Tongue (tissue), 2 donors: ENCODE measurements around the gene RARRES1. TPM values are rescaled to one million over a fixed set of nuclear protein-coding genes. Genes with fewer than 3 reads are reported as not detected.

ENCODE experiments used
- DNase-seq: peaks from one replicate; pipeline ENCODE4 v3.0.0-alpha.2; 2015
- total RNA-seq: library from RNA; depleted of rRNA; stranded (reverse); fragments of >200 nt; gene quantifications from one replicate; pipeline ENCODE4 v1.2.3, GENCODE V29; 2014

RARRES1 gene
- total RNA-seq, 1 donor from 2014 or later: 5.3 TPM

DNA sequence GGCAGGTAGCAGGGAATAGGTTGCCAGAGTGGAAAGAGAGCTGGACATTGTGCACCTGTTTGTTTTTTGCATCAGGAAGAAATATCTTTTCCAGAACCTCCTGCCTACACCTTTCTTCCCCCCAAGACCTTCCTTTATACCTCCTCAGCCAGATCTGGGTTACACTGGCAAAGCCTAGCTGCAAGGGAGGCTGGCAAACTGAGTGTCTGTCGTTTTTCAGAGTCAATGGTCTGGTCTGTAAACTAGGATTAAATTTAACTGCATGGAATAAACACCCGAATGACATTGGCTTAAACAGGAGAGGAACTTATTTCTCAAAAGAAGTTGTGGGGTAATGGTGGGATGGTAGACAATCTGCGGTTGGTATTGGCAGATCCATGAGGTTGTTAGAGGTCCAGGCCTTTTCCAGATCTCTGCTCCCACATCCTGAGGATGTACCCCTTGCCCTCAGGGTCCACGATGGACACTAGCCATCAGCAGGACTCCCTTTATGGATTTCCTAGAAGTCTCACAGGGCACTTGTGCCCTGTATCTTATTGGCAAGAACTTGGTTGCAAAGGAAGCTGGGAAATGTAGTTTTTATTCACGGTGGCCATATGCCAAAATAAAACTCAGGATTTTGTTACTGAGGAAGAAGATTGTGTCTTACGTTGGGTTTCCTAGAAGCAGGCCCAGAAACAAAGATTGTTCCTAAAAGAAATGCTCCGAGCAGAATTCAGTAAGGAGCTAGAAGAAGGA, 3.2 kb upstream of the RARRES1 start:
- DNase-seq: no peak

DNA sequence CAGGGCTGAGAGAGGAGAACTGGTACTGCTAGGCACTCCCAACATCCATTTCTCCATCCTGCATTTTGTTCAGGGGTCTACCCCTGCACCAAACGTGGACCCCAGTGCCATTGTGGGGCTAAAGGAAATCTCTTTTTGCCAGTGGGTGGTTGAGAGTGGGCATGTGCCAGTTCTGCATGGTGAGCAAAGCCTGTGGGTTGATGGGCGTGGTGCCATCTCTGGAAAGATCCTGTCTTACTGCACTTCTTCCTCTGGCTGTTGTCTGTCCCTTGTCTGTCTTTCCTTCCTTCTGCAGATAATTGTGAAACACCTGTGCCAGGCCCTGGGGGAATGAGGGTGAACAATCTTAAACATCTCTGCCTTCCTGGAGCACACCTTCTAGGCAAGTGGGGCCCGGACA, 1.4 kb upstream of the RARRES1 start:
- DNase-seq: no peak

DNA sequence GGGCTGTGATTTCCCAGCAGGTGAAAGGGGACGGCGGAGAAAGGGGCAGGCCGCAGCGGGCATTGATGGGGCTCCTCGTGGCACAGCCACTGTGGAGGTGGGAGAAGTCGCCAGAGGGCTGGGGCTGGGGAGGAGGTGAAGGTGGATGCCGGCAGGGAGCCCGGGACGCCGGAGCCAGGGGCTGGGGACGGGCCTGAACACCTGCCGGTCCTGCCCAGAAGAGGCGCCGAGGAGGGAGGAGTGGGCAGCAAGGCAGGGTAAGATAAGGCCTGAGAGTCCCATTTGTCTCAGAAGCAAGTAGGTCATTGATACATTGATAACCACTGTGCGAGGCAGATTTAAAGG, 571 bp upstream of the RARRES1 start:
- DNase-seq: no peak

DNA sequence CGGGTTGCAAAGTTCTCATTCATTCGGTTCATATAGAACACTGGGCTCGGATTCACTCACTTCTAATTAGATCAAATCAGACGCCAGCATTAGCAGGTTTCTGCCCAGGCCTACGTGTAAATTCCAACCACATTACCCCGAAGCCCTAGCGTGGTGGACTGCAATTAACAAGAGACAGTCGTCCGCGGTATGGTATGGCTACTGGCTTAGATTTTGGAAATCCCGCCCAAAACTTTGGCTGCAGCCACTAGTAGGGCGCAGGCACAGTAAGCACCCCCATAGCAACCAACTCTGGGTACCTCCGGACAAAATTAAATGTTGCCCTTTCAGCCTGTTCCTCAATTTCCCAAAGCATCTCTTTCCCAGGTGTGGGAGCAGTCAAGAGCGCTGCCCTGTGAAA, 771 bp downstream of the RARRES1 start:
- DNase-seq: no peak

GRCh38 chr3:158728851-158729250, 3.4 kb downstream of the RARRES1 start:
- DNase-seq: no peak

- DNase-seq: no peak
These were observed 4.2 kb downstream of the RARRES1 start for GRCh38 chr3:158728061-158728377.

GRCh38 chr3:158727206-158728060, 4.8 kb downstream of the RARRES1 start:
- DNase-seq: peak; percentile 88

DNA sequence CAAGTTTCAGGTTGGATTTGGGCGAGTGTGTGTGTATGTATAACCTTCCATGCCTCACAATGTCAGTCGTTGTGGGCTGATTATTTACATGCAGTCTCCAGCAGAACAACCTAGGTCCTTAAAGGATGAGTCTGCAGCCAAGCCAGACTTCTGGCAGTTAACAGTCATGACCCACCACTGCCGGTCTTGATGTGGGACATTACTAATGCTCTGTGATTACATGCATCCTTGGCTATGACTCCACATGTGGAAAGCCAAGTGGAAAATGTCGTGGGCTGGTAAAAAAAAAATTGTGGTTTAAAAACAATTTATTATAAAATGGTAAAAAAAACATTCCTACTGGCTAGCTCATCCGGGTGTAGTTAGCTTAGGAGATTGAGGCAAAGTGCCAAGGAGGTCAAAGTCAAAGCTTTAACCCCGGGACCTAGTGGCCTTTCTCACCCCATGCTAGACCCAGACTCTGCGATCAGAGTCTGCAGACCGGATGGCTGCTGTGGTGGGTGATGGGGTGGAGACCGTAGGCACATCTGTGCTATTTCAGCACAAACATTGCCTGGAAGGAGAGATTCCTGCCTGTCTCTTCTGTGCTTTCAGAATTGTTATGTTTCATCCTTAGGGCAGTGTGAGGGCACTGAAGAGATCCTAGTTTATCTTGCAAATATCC, 6.8 kb downstream of the RARRES1 start:
- no peak for DNase-seq

DNA sequence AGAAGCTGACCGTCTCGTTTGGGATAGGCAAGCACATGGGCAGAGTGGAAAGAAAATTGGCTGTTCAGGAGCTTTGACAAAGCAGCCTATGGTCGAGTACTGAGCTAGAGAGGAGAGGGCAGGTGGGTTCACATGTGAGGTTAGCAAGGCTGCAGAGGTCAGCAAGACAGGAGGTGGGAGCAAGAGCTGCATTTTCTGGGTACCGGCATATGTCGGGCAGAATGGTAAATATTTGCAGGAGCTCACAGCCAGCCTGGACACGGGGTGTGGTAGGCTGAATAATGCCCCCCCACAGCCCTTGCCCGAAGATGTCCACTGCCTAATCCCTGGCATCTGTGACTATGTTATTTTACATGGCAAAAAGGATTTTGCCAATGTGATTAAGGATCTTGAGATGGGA, 8.3 kb downstream of the RARRES1 start:
- DNase-seq: no peak

DNA sequence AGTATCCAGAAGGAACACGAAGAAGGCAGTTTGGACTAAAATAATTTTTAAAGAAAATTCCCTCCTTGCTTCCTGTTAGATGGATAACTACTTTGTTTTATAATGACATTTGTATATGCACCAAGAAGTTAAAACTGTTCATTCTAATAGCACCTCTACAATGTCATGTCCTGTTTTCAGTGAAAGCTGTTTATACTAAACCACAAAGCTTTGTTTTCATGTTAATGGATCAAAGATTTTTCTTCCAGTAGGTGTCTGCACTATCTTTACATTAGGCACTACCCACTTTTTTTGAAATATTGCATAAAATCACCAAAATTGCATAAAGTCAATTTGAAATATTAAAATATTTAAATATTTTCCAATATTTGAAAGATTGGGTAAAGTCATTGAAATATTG, 10.1 kb downstream of the RARRES1 start:
- DNase-seq: no peak

GRCh38 chr3:158718490-158719170, 13.6 kb downstream of the RARRES1 start:
- peak; percentile 42 for DNase-seq

GRCh38 chr3:158717576-158717975, 14.7 kb downstream of the RARRES1 start:
- DNase-seq: no peak

DNA sequence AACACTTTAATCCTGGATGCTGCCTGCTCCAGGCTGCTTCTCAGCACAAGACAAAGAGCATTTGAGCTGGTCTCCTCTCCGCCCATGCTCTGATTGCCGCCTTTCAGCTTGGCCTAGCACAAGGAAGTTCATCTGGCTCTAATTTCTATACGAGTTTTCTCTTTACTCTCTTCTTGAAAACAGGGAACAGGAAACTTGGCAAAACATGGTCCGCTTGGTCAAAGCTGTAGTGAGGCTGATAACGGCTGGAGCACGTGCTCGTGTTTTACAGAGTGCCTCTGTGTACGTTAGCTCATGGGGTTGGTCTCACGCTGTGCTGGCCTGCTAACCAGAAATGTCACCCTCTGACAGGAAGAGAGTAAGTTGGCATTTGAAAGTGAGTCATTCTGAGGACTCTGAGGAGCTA, 19.2 kb downstream of the RARRES1 start:
- DNase-seq: no peak

- no peak for DNase-seq
These were observed 19.8 kb downstream of the RARRES1 start for GRCh38 chr3:158712443-158712842.

DNA sequence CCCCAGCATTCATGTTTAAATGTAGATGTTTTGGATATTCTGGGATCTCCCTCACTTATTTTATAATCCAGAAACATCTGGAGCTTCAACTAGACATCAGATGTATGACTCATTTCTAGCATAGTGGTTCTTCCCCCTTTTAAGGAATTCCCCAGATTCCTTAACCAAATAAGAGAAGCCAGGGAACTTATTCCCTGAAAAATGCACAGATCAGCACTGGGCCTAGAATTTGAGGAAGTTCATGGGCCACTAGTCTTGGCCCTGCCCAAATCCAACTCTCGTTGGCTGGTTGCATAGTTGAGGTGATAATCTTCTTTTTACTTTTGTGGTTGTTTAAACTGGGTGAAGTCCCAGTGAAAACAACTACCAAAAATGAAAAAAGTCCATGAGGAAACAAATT, 20.4 kb downstream of the RARRES1 start:
- DNase-seq: no peak

DNA sequence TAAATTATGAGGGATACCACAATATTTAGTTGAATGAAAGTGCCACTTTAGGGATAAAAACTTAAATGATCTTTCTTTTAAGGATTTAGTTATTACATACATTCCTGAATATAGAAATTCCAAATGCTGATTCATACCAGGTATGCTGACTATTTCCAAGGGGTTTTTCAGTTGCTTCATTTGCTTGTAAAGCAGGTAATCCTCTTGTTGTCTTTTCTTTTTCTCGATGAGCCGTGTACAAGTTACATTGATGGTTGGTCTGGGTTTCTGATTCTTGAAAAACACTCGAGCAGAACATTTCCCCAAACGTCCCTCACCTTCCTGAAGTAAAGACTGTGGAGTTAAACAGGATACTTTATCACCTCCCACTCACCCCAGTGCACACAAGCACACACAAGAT, 21.7 kb downstream of the RARRES1 start:
- DNase-seq: no peak

GRCh38 chr3:158709666-158710083, 22.6 kb downstream of the RARRES1 start:
- DNase-seq: no peak

DNA sequence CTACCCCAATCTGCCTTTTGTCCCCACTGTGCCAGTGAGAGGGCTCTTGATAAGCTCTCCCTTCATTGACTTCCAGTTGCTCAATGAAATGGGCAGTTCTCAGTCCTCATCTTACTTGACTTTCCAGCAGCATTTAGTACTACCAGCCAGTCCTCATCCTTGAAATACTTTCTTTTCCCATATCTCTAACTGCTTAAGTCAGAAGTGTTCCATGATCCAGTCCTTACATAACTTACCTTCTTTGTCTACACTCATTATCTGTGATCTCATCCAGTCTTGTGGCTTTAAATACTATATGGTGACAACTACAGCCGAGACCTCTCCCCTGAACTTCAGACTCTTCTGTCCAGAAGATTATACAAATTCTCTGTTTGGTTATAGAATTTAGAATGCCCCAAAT, 28.7 kb downstream of the RARRES1 start:
- DNase-seq: no peak

GRCh38 chr3:158702815-158703481, 29.3 kb downstream of the RARRES1 start:
- DNase-seq: no peak

GRCh38 chr3:158701420-158702065, 30.7 kb downstream of the RARRES1 start:
- DNase-seq: no peak

DNA sequence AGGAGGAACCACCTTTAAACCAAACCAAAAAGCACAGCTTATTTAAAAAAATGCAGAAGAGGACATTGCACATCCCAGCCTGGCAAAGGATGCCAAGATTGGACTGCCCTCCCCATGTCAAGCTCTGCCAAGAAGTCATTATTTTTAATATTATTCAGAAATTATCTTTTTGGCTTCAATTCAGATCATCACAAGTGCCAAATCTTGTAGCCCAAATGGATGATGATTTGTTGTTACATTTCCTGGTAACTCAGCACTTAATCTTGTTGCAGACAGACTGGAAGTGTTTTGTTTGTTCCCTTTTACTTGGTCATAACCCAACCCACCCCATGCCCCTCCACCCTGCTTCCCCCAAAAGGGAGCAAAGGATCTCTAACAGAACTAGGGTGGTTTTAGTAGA, 31.7 kb downstream of the RARRES1 start:
- no peak for DNase-seq

- no peak for DNase-seq
These were observed 35.6 kb downstream of the RARRES1 start for GRCh38 chr3:158696618-158697017.
